Occipital lobe (tissue), 2 donors: ENCODE results near the gene HEATR9. TPM values are rescaled to one million over a fixed set of nuclear protein-coding genes. Genes with fewer than 3 reads are reported as not detected.
"Not testable (repeated sequence)": the region's sequence is repeated elsewhere in the genome, so short reads cannot be mapped to it uniquely, and the experiment has no call there.

Source experiments
- DNase-seq: peaks from one replicate; lab custom pipeline; 2025; lab: John Stamatoyannopoulos, UW
- total RNA-seq: library from RNA; depleted of rRNA; stranded (reverse); fragments of >200 nt; gene quantifications from one replicate; pipeline ENCODE4 v1.2.3, GENCODE V29; 2014

HEATR9 gene, protein sequence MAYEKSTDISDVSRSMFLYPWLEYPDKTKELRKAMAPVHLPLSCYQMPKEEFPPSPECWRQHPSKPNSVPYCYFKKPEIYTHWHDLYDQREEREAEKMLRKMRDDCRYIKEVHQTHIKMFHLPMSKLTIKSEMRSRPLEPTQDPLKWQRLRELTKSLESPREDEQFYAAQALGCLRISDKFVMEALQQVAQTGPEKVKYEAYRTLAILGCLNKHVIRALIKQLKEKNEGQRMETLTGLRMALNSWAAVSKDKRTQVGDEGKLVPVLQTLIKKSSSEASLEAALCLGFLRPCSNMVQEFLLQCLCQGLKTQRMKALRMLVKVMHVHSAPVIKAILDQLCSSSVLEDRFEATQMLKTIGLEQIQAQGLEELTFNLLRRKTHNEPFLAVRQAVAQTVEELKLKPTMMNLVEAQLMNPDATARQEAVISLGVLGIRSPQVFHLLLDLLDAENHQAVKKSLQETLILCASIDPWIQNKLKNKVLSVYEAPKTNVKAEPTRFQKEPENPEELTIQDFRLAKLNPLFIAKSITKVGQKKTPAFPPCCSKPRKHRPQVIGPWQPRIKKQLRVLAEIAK
- total RNA-seq: not detected

DNA sequence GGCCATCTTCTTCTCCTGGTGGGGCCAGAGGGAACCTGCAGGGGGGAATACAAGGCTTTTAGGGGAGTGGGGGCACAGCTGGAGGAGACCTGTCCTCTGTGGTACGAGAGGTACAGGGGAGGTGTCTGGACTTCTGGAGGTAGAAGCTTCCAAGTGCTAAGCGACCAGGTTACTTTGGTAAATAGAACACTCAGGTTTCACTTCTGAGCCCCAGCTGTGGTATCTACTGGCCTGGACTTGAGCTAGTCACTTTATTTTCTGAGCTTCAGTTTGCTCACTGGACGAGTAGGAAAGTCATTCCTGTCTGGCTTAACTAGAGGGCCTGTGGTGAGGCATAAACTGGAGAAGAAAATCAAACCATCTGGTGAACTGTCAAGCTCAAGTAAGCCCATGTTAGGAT lies at the start of gene HEATR9:
Gene HEATR9 (minus strand): TSS at position 155 of the 400 bp plus-strand sequence. CDS start 149 bp downstream, at position 6.
- no peak for DNase-seq

DNA sequence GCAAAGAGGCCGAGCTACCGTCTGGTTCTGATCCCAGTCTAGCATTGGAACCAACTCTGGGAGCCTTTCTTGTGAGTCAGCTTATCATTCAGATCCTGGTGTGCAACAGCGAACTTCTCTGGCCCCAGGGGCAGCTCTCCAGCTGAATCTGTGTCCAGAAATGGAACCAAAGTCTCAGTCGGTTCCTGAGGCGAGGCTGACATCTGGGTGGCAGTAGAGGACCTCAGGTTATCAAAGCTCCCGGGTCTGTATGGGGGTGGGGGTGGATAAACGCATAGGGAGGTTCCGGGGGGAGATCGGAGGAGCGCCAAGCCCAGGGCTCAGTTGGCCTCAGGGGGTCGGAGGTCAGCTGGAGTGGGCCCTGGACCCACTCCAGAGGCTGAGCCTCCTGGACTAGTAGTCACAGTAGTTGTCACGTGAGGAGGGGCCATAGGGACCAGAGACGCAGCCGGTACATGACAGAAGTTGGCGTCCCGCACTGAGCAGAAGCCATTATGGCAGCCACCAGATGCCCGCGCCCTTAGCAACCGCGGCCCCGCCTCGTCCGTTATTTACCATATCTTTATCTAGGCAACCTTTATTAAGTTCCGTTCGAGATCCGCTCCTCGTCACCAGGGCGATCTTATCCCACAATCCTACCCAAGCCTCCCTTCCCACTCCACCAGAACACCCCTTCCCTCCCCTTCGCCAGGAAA lies 49.0 kb upstream of the HEATR9 start:
- DNase-seq: no peak

DNA sequence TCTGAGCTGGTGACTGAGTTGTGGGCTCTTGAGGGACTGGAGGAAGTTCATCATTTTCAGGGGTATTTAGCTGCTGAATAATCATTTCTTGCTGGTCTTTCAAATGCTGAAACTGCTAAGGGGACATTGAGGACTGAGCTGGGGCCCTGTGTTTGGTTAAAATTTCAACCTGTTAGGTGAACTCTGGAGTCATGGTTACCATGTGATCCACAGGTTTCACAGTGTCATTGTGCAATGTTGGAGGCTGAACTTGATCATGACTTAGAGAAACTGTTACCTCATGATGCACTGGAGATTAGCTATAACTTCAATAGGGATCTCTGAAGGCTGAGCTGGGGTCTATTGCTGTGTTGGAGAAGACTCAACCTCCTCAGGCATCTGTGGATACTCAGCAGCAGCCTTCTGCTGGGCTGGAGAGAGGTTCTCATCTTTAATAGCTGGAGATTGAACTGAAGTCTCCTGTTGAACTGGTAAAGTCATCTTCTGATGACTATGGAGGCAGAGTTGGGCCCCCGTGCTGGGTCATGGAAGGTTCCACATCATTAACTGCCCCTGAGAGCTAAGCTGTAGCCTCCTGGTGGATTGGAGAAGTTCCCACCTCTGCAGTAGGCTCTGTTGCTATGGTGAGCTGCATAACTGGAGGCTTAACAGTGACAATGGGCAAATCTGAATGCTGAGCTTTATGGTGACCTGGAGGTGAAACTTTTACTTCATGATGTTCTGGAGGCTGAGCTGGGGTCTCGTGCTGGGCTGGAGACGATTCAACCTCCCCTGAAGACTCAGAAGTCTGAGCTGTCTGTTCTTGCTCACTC lies 46.7 kb upstream of the HEATR9 start:
- DNase-seq: no peak

DNA sequence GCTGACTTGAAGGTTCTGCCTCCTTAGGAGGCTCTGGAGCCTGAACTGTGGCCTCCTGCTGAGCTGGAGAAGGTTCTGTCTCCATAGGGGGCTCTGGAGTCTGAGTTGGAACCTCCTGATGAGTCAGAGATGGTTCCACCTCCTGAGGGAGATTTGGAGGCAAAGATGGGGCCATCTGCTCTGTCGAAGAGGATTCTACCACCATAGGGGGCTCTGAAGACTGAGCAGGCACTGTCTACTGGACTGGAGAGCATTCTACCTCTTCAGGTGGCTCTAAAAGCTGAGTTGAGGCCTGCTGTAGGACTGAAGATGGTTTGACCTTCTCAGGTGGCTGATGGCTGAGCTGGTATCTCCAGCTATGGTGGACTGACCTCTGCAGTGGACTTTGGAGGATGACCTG lies 45.7 kb upstream of the HEATR9 start:
- no peak for DNase-seq

DNA sequence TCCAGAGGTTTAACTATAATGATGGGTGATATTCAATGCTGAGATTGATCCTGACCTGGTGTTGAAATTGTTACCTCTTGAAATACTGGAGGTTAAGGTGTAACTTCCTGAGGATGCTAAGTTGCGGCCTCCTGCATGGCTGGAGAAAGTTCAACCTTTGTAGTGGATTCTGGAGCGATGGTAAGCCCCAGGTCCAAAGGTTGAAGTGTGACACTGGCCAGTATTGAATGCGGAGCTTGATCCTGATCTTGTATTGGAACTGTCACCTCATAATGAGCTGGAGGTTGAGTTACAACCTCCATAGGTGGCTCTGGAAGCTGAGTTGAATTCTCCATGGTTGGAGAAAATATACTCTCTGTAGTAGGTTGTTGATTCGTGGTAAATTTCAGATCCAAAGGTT lies 44.9 kb upstream of the HEATR9 start:
- DNase-seq: no peak

DNA sequence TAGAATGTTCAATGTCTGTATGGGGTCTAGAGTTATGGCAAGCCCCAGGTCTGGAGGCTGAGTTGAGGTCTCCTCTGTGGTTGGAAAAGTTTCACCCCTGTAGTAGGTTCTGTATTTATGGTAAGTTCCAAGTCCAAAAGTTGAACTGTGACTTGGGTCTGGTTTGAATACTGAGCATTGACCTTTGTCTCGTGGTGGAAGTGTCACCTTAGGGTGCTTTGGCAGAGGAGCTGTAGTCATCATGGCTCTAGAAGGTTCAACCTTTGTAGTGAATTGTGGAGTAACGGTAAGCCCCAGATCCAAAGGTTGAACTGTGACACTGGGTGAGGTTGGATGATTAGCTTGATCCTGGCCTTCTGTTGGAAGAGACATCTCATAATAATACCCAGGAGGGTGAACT lies 44.3 kb upstream of the HEATR9 start:
- no peak for DNase-seq

DNA sequence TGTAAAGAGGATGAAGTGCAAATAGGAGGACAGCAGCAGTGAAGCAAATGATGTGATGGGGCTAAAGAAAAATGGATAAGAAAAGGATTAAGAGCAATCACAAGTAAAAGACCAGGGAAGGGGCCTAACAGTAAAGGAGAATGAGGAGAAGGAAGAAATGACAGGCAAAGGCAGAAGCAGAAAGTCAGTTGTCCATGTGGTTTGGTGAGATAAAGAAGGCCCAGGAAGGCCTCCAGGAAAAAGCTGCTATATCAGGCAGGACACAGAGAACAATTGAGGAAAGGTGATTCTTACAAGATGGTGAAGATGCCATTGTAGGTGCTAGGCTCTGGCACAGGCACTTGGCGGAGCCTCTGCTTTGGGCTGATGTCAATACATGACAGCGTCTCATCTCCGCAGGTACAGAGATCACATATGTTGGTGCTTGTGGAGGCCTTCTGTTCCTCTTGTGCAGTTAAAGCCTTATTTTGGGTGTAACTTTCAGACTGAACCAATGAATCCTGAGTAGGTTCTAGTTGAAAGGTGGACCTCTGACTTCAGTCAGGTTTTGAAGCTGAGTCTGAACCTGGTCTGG lies 43.7 kb upstream of the HEATR9 start:
- no peak for DNase-seq

DNA sequence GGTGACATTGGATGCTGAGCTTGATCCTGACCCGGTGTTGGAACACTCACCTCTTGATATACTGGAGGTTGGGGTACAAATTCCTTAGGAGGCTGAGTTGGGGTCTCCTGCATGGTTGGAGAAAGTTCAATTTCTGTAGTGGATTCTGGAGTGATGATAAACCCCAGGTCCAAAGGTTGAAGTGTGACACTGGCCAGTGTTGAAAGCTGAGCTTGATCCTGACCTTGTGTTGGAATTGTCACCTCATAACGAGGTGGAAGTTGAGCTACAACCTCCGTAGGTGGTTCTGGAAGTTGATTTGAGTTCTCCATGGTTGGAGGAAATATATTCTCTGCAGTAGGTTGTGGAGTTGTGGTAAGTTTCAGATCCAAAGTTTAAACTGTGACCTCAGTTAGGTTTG lies 40.7 kb upstream of the HEATR9 start:
- no peak for DNase-seq

DNA sequence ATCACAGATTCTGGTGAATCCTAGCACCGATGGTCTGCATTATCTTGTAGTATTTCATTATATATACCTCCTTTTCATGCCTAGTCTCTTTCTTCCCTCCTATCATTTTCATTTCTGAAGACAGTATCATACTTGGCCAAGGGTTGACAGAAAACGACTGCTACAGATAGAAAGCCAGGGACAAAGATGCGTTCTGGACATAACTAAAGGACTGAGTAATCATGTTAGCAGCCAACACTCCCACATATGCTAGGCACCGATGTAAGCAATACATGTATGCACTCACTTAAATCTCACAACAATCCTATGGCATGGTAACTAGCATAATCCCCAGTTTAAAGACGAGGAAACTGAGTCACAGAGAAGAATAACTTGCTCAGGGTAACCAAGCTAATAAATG lies 39.0 kb upstream of the HEATR9 start:
- no peak for DNase-seq

DNA sequence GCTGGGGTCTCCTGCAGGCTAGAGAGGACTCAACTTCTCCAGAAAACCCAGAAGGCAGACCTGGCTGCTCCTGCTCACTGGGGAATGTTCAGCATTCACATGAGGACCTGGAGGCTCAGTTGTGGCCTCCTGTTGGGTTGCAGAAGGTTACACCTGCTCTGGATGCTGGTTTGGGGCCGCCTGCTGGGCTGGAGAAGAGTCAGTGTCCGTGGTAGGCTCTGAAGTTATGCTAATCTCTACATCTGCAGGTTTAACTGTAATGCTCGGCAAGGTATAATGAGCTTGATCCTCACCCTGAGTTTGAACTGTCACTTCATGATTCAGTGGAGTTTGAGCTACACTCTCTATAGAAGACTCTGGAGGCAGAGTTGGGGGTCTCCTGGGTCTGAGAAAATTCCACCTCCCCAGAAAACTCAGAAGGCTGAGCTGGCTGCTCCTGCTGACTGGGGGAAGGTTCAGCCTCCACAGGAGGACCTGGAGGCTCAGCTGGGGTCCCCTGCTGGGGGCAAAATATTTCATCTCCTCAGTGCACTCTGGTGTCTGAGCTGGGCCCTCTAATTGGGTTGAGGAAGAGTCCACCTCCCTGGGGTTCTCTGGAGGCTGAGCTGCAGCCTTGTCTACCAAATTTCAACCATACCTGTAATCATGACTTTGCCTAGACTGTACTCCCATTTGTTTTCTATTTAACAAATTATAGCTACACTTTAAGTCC lies 38.4 kb upstream of the HEATR9 start:
- DNase-seq: no peak

DNA sequence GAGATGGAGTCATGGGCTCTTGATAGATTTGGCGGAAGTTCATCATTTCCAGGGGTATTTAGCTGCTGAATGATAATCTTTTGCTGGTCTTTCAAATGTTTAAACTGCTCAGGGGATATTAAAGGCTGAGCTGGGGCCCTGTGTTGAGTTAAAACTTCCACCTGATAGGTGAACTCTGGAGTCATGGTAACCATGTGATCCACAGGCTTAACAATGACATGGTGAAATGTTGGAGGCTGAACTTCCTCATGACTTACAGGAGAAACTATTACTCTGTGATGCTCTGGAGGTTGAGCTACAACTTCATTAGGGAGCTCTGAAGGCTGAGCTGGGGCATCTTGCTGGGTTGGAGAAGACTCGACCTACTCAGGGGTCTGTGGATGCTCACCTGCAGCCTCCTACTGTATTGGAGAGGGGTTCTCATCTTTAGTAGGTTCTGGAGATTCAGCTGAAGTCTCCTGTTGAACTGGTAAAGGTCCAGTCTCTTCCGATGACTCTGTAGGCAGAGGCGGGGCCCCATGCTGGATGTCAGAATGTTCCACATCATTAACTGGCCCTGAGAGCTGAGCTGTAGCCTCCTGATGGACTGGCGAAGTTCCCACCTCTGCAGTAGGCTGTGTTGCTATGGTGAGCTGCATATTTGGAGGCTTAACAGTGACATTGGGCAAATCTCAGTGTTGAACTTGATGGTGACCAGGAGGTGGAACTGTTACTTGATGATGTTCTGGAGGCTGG lies 37.7 kb upstream of the HEATR9 start:
- DNase-seq: no peak

DNA sequence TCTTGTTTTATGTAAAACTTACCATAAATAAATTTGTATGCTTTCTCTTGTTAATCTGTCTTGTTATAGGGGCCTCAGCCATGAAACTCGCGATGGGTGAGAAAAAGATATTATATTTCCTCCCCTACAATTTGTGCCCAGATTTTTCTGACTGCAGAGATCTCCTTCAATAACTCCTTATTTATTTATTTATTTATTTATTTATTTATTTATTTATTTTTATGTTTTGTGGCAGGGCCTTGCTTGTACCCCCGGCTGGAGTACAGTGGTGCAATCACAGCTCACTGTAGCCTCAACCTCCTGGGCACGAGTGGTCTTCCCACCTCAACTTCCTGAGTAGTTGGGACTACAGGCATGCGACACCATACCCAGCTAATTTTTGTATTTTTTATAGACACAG lies 34.8 kb upstream of the HEATR9 start:
- DNase-seq: no peak

DNA sequence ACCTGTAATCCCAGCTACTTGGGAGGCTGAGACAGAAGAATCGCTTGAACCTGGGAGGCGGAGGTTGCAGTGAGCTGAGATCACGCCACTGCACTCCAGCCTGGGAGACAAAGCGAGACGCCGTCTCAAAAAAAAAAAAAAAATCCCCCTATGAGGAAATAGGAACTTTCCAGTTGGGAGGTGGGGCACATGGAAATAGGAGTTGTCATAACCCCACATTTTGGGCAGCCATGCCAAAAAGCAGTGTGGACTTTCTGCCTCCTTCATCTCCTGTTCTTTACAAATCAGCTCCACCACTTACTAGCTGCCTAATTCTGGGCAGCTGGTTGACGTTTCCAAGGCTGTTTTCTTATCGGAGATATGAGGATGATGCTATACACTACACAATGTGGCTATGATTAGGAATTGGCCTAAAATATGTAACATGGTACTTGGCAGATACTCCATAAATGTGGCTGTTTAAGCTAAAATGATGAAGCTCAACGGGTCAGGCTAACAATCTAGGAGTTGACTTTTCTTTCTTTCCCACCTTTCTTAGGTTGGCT lies 33.0 kb upstream of the HEATR9 start:
- no peak for DNase-seq

DNA sequence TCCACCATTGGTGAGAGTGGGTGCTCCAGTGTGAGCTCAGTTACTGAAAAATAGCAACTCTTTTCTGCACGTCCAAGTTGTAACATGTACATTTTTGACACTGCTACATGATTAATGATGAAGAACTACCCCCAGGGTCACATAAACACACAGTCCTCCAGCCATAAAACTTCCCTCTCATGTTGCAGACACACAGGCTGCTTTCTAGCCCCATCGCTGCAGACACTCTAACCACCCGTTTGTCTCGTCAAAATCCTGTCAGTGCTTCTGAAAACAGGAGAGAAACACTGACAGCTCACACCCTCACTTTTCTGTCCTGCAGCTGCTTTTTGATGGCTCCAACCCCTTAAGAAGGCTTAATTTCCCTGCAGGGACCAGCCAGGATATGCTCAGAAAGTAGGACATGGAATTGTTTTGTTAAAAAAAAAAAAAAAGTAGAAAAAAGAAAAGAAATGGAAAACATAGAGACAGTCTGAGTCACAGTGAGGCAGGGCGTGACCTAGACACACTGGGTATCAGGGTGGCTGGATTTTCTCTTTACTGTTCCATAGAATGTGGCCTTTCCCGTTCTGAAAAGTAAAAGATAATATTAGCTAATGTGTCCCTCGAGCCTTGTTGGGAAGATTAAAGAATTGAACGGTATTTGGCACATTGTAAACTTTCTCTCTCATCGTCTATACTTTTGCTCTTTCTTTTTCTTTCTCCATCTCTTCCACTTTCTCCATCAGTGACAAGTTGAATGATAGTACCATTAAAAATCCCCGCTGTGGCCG lies 32.2 kb upstream of the HEATR9 start:
- DNase-seq: no peak

DNA sequence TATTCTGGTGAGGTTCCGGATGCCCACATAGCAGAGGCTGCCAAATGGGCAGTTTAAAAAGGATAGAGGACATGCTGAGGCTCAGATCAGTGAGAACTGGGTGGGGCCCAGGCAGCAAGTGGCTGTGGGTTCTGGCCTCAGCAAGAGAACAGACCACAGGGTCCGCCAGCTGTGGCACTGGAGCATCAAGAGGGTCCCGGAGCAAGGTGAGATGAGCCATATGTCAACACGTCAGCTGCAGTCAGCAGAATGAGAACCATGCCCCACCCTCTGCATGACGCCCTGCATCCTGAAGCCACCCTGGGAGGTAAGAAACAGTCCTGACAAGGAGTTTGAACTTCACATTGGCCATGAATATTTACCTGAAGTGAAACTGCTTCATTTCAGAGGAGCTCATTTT lies 31.6 kb upstream of the HEATR9 start:
- DNase-seq: no peak

DNA sequence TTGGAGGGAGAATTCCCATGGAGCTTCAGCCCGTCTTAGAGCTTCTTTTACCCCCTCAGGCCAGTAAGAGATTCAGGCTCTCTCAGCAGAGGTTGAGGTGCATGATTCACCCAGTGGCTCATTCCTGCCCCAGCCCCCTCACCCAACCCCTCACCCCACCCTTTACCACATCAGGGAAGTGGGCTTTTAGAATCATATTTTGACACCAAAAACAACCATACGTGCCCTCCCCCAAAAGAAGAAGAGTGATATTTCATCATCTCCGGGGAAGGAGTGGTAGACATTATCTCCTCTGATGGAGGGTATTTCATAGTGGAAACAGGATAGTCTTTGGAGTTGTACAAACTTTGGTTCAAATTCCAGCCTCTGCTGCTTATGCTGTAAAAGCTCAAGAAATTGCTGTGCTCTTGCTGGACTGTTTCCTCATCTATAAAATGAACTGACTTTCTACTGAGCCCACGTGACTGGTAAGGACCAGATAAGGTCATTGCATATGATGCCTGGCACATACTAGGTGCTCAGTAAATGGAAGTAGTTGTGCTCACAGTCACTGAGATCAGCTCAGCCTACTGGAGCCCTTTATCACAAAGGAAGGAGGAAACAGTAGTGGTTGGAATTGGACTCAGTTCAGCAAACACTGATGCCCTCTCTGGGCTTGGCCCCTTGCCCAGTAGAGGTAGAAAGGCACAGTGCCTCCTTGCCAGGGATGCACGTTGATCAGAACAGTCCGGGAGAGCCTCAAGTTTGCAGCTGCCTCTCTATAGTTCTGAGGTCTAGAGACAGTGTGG lies 29.8 kb upstream of the HEATR9 start:
- DNase-seq: no peak

DNA sequence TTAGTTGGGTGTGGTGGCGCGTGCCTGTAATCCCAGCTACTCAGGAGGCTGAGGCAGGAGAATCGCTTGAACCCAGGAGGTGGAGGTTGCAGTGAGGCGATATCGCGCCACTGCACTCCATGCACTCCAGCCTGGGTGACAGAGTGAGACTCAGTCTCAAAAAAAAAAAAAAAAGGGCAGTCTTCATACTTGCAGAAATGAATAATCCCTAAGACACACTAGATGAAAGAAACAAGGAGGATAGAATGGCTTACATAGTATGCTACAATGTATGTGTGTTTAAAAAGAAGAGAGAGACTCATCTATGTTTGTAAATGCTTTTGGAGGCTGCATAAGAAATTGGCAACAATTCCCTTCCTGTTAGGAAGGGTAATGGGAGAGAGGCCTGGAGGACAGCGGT lies 29.1 kb upstream of the HEATR9 start:
- DNase-seq: not testable (repeated sequence)
